GM13977 (cell line): Measurements from ENCODE around the gene SLC13A4.

ENCODE experiments used
- DNase-seq: peaks from one replicate; pipeline ENCODE4 v3.0.0; 2012; ENCODE audit warnings: low spot score
- CTCF ChIP-seq: IDR thresholded peaks from 2 replicates; pipeline ENCODE4 v1.5.1; 2012; ENCODE audit warnings: mild to moderate bottlenecking, control low read depth; ENCODE audit not compliant: insufficient read depth; ENCODE audit errors: extremely low read depth, missing control alignments
- in situ Hi-C: fragments of 300-500 bp; cut with MboI; formaldehyde crosslinking; loops from one replicate; pipeline ENCODE4 v1.12.0; 2022; ENCODE audit warnings: low sequenced_read_pairs, low pct_unique_long_range_greater_than_20kb, mixed read lengths, inconsistent platforms; ENCODE audit not compliant: unreplicated experiment

SLC13A4 gene

GRCh38 chr7:135771961-135772638 lies 44.1 kb upstream of the SLC13A4 start:
- DNase-seq: no peak
- no peak for TF ChIP-seq CTCF
- in situ Hi-C loops: no loop called here

GRCh38 chr7:135771051-135771450 lies 43.1 kb upstream of the SLC13A4 start:
- TF ChIP-seq CTCF: no peak
- in situ Hi-C loops: no loop called here
- DNase-seq: no peak

GRCh38 chr7:135770139-135770710 lies 42.2 kb upstream of the SLC13A4 start:
- no peak for DNase-seq
- in situ Hi-C loops: no loop called here
- TF ChIP-seq CTCF: no peak

- no peak for TF ChIP-seq CTCF
- no peak for DNase-seq
Observed at GRCh38 chr7:135769005-135769802, 41.2 kb upstream of the SLC13A4 start.

GRCh38 chr7:135768467-135768866 lies 40.5 kb upstream of the SLC13A4 start:
- in situ Hi-C loops: no loop called here
- DNase-seq: no peak
- no peak for TF ChIP-seq CTCF

More at GRCh38 chr7:135769005-135769802, 41.2 kb upstream of the SLC13A4 start:
- in situ Hi-C loops: no loop called here

GRCh38 chr7:135768064-135768463 lies 40.1 kb upstream of the SLC13A4 start:
- no peak for TF ChIP-seq CTCF
- DNase-seq: no peak
- in situ Hi-C loops: no loop called here
